Occipital lobe (tissue), 2 donors: ENCODE measurements around the gene TCEAL1. TPM values are rescaled to one million over a fixed set of nuclear protein-coding genes. Genes with fewer than 3 reads are reported as not detected.
A peak's percentile ranks its signal among the peaks of the same experiment; 100 is the strongest.
"Not testable (repeated sequence)": the region's sequence is repeated elsewhere in the genome, so short reads cannot be mapped to it uniquely, and the experiment has no call there.

Experiments
- DNase-seq: peaks from one replicate; lab custom pipeline; 2025; lab: John Stamatoyannopoulos, UW
- total RNA-seq: library from RNA; depleted of rRNA; stranded (reverse); fragments of >200 nt; gene quantifications from one replicate; pipeline ENCODE4 v1.2.3, GENCODE V29; 2014

TCEAL1 gene
- total RNA-seq, result 57.2 TPM

- peak; percentile 23 for DNase-seq
Observed at GRCh38 chrX:103628386-103629317, at the start of gene TCEAL1. TCEAL1 (plus strand) TSS chrX:103628975; CDS start chrX:103629917, 942 bp downstream.

- DNase-seq, result no peak
Observed at GRCh38 chrX:103584596-103584995, 44.2 kb upstream of the TCEAL1 start.

- peak; percentile 35 for DNase-seq
Observed at GRCh38 chrX:103585411-103586313, 43.1 kb upstream of the TCEAL1 start, which contains the start of gene TCEAL4. TCEAL4 (plus strand) TSS chrX:103585515; CDS start chrX:103586676, 1,161 bp downstream.

GRCh38 chrX:103586314-103586646 lies 42.5 kb upstream of the TCEAL1 start:
- DNase-seq, result no peak

GRCh38 chrX:103586659-103587058 lies 42.1 kb upstream of the TCEAL1 start:
- no peak for DNase-seq

- not testable (repeated sequence) for DNase-seq
Observed at GRCh38 chrX:103592295-103592694, 36.5 kb upstream of the TCEAL1 start.

- DNase-seq, result not testable (repeated sequence)
Observed at GRCh38 chrX:103595202-103595601, 33.6 kb upstream of the TCEAL1 start.

- DNase-seq, result peak; percentile 19
Observed at GRCh38 chrX:103607364-103608305, 21.1 kb upstream of the TCEAL1 start, which contains the start of gene TCEAL3. TCEAL3 (plus strand) TSS chrX:103607963; CDS start chrX:103609065, 1,102 bp downstream.

GRCh38 chrX:103608306-103608963 lies 20.3 kb upstream of the TCEAL1 start:
- DNase-seq, result peak; percentile 36

GRCh38 chrX:103610282-103610681 lies 18.5 kb upstream of the TCEAL1 start:
- no peak for DNase-seq

- no peak for DNase-seq
Observed at GRCh38 chrX:103613362-103613890, 15.3 kb upstream of the TCEAL1 start.

GRCh38 chrX:103614999-103615398 lies 13.8 kb upstream of the TCEAL1 start:
- no peak for DNase-seq

GRCh38 chrX:103615781-103616371 lies 12.9 kb upstream of the TCEAL1 start:
- DNase-seq, result no peak

GRCh38 chrX:103616676-103617186 lies 12.0 kb upstream of the TCEAL1 start:
- no peak for DNase-seq

GRCh38 chrX:103624111-103624510 lies 4.7 kb upstream of the TCEAL1 start:
- no peak for DNase-seq

GRCh38 chrX:103626855-103627254 lies 1.9 kb upstream of the TCEAL1 start:
- no peak for DNase-seq

- peak; percentile 44 for DNase-seq
Observed at GRCh38 chrX:103629318-103630170, 769 bp downstream of the TCEAL1 start.

- DNase-seq, result no peak
Observed at GRCh38 chrX:103630171-103630511, 1.4 kb downstream of the TCEAL1 start.
